ENCODE data around the gene CC2D1A.

CC2D1A gene

DNA sequence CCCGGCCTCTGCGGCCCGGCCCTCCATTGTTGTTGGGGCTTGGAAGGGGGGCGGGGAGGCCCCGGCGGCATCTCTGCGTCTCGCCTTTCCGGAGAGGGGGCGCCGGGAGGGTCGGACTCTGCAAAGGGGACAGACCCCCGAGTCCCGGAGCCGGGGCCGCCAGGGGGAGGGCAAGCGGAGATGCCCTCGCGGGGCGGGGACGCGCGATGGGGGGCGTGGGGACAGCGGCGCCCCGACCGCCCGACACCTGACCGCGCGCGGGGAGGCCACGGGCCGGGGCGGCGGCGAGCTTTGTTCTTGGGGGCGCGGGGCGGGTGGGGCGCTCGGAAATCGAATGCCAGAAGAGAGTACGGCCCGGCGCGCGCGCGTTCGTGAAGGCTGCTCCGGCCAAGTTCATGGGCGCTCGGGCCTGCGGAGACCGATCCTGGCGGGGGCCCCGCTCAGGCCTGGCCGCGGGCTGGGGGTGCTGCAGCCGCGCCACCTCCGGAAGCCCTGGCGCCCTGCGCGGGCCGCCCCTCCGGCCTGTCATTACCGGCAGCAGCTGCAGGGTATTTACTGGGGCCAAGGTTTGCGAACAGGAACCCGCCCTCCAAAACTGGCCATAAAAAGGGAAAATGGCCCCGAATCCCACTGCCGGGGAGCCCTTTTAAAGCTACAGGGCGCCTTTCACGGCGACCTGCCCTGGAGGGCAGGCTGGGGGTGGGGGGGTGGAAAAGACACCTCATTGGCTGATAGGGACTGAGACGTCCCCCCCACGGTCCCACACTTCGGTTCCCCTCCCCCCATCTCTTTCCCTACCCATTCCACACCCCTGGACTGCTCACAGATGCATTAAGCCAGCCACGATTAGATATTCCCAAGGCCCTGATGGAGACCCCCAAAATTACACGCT is 40.2 kb upstream of the CC2D1A start:
- Histone ChIP-seq H4K12ac (ENCODE audit: low read depth, low read length) (peak overlapping the region; percentile 49), H3K14ac (ENCODE audit: low read length) (peak overlapping the region; percentile 18), H3K9ac (ENCODE audit: low read length) (no peak overlapping the region), H2BK5ac (ENCODE audit: low read depth, low read length, poor library complexity) (peak overlapping the region; percentile 25), H3K18ac (ENCODE audit: low read length) (peak overlapping the region; percentile 76), H3K9me3 (ENCODE audit: insufficient read depth, low read depth, low read length) (peaks cover 2% of the 10 kb centered on the region), H3K23ac (ENCODE audit: low read length) (no peak overlapping the region), H4K8ac (ENCODE audit: low read depth, low read length) (peak overlapping the region; percentile 68), H3K79me2 (ENCODE audit: control insufficient read depth, insufficient read depth, low read length, poor library complexity) (peaks cover 8% of the 10 kb centered on the region), H3K36me3 (ENCODE audit: control insufficient read depth in 1 of 2, insufficient read depth in 2 of 2, low read length in 2 of 2) (no peaks in the 10 kb centered on the region), H3K27ac (ENCODE audit: low read depth, low read length) (no peak overlapping the region), H3K4me1 (ENCODE audit: control insufficient read depth in 1 of 2, insufficient read depth in 2 of 2, low read length in 2 of 2) (peaks cover 11 to 12% of the 10 kb centered on the region in 2 experiments), H3K27me3 (ENCODE audit: insufficient read depth, low read length) (peaks cover 6% of the 10 kb centered on the region), H2AK5ac (ENCODE audit: low read length) (no peak overlapping the region), H3K4me3 (ENCODE audit: low read depth, low read length) (peak overlapping the region; percentile 73), H2AFZ (ENCODE audit: insufficient read depth, low read length, poor library complexity) (no peak overlapping the region), H3K79me1 (ENCODE audit: low read length) (peaks cover 9% of the 10 kb centered on the region), H2BK120ac (ENCODE audit: insufficient read depth, low read length, poor library complexity) (peak overlapping the region; percentile 19), H3K4ac (ENCODE audit: low read depth, low read length) (no peak overlapping the region), H4K91ac (ENCODE audit: low read depth, low read length) (peak overlapping the region; percentile 77), H2BK12ac (ENCODE audit: low read length) (no peak overlapping the region), H3K4me2 (ENCODE audit: low read length) (peak overlapping the region; percentile 79)
- WGBS (ENCODE audit: extremely low coverage, insufficient coverage, insufficient read length), result no CpG with 5 or more reads among the region's 82 CpGs
- no peak for DNase-seq

GRCh38 chr19:13866463-13867046 is 39.4 kb upstream of the CC2D1A start:
- H4K12ac ChIP-seq (ENCODE audit: low read depth, low read length), result no peak overlapping the region

GRCh38 chr19:13868663-13869062 is 37.3 kb upstream of the CC2D1A start:
- no peak overlapping the region for H2BK12ac ChIP-seq (ENCODE audit: low read length)
- H3K36me3 ChIP-seq (ENCODE audit: control insufficient read depth in 1 of 2, insufficient read depth in 2 of 2, low read length in 2 of 2), result no peaks in the 10 kb centered on the region
- H2BK5ac ChIP-seq (ENCODE audit: low read depth, low read length, poor library complexity), result no peak overlapping the region
- H3K4me2 ChIP-seq (ENCODE audit: low read length), result no peak overlapping the region
- no peak overlapping the region for H3K18ac ChIP-seq (ENCODE audit: low read length)
- no peak overlapping the region for H2AFZ ChIP-seq (ENCODE audit: insufficient read depth, low read length, poor library complexity)
- H3K27ac ChIP-seq (ENCODE audit: low read depth, low read length), result no peak overlapping the region
- no peak overlapping the region for H2BK120ac ChIP-seq (ENCODE audit: insufficient read depth, low read length, poor library complexity)
- peaks cover 6% of the 10 kb centered on the region for H3K27me3 ChIP-seq (ENCODE audit: insufficient read depth, low read length)
- H2AK5ac ChIP-seq (ENCODE audit: low read length), result no peak overlapping the region
- H3K4me1 ChIP-seq (ENCODE audit: control insufficient read depth in 1 of 2, insufficient read depth in 2 of 2, low read length in 2 of 2), result peaks cover 8 to 15% of the 10 kb centered on the region in 2 experiments
- no peak overlapping the region for H3K23ac ChIP-seq (ENCODE audit: low read length)
- H3K4me3 ChIP-seq (ENCODE audit: low read depth, low read length), result no peak overlapping the region
- H3K9ac ChIP-seq (ENCODE audit: low read length), result no peak overlapping the region
- peaks cover 5% of the 10 kb centered on the region for H3K79me1 ChIP-seq (ENCODE audit: low read length)
- no peak overlapping the region for H4K8ac ChIP-seq (ENCODE audit: low read depth, low read length)
- H4K91ac ChIP-seq (ENCODE audit: low read depth, low read length), result no peak overlapping the region
- no CpG with 5 or more reads among the region's 4 CpGs for WGBS (ENCODE audit: extremely low coverage, insufficient coverage, insufficient read length)
- no peak overlapping the region for H3K14ac ChIP-seq (ENCODE audit: low read length)
- H3K4ac ChIP-seq (ENCODE audit: low read depth, low read length), result no peak overlapping the region
- H4K12ac ChIP-seq (ENCODE audit: low read depth, low read length), result no peak overlapping the region
- DNase-seq, result no peak
- H3K9me3 ChIP-seq (ENCODE audit: insufficient read depth, low read depth, low read length), result peaks cover 2% of the 10 kb centered on the region
- no peaks in the 10 kb centered on the region for H3K79me2 ChIP-seq (ENCODE audit: control insufficient read depth, insufficient read depth, low read length, poor library complexity)

More at GRCh38 chr19:13866463-13867046, 39.4 kb upstream of the CC2D1A start:
- H3K4me2 ChIP-seq (ENCODE audit: low read length), result no peak overlapping the region
- H3K27me3 ChIP-seq (ENCODE audit: insufficient read depth, low read length), result peaks cover 6% of the 10 kb centered on the region
- no peak overlapping the region for H3K4me3 ChIP-seq (ENCODE audit: low read depth, low read length)
- no peak overlapping the region for H2AFZ ChIP-seq (ENCODE audit: insufficient read depth, low read length, poor library complexity)
- H4K8ac ChIP-seq (ENCODE audit: low read depth, low read length), result no peak overlapping the region
- no peak overlapping the region for H3K14ac ChIP-seq (ENCODE audit: low read length)
- H2BK5ac ChIP-seq (ENCODE audit: low read depth, low read length, poor library complexity), result no peak overlapping the region
- no peak overlapping the region for H3K4ac ChIP-seq (ENCODE audit: low read depth, low read length)
- no peak overlapping the region for H2BK120ac ChIP-seq (ENCODE audit: insufficient read depth, low read length, poor library complexity)
- no peak overlapping the region for H4K91ac ChIP-seq (ENCODE audit: low read depth, low read length)
- H3K18ac ChIP-seq (ENCODE audit: low read length), result no peak overlapping the region
- no peak for DNase-seq
- peak overlapping the region; percentile 31 for H2AK5ac ChIP-seq (ENCODE audit: low read length)
- no peaks in the 10 kb centered on the region for H3K36me3 ChIP-seq (ENCODE audit: control insufficient read depth in 1 of 2, insufficient read depth in 2 of 2, low read length in 2 of 2)
- no peak overlapping the region for H3K27ac ChIP-seq (ENCODE audit: low read depth, low read length)
- H3K79me1 ChIP-seq (ENCODE audit: low read length), result peaks cover 6% of the 10 kb centered on the region
- no peak overlapping the region for H2BK12ac ChIP-seq (ENCODE audit: low read length)
- peaks cover 2% of the 10 kb centered on the region for H3K9me3 ChIP-seq (ENCODE audit: insufficient read depth, low read depth, low read length)
- H3K79me2 ChIP-seq (ENCODE audit: control insufficient read depth, insufficient read depth, low read length, poor library complexity), result peaks cover 5% of the 10 kb centered on the region
- peak overlapping the region; percentile 6 for H3K23ac ChIP-seq (ENCODE audit: low read length)
- H3K4me1 ChIP-seq (ENCODE audit: control insufficient read depth in 1 of 2, insufficient read depth in 2 of 2, low read length in 2 of 2), result peaks cover 8 to 15% of the 10 kb centered on the region in 2 experiments
- WGBS (ENCODE audit: extremely low coverage, insufficient coverage, insufficient read length), result no CpG with 5 or more reads among the region's 15 CpGs
- peak overlapping the region; percentile 36 for H3K9ac ChIP-seq (ENCODE audit: low read length)

GRCh38 chr19:13869281-13869680 is 36.7 kb upstream of the CC2D1A start:
- no peaks in the 10 kb centered on the region for H3K79me2 ChIP-seq (ENCODE audit: control insufficient read depth, insufficient read depth, low read length, poor library complexity)
- peaks cover 7% of the 10 kb centered on the region for H3K79me1 ChIP-seq (ENCODE audit: low read length)
- H3K14ac ChIP-seq (ENCODE audit: low read length), result no peak overlapping the region
- H2AFZ ChIP-seq (ENCODE audit: insufficient read depth, low read length, poor library complexity), result no peak overlapping the region
- DNase-seq, result no peak
- H3K4me1 ChIP-seq (ENCODE audit: control insufficient read depth in 1 of 2, insufficient read depth in 2 of 2, low read length in 2 of 2), result peaks cover 14 to 20% of the 10 kb centered on the region in 2 experiments
- H4K8ac ChIP-seq (ENCODE audit: low read depth, low read length), result no peak overlapping the region
- H3K27me3 ChIP-seq (ENCODE audit: insufficient read depth, low read length), result peaks cover 6% of the 10 kb centered on the region
- no peak overlapping the region for H3K18ac ChIP-seq (ENCODE audit: low read length)
- H3K4me2 ChIP-seq (ENCODE audit: low read length), result no peak overlapping the region
- H4K12ac ChIP-seq (ENCODE audit: low read depth, low read length), result no peak overlapping the region
- H4K91ac ChIP-seq (ENCODE audit: low read depth, low read length), result no peak overlapping the region
- H3K23ac ChIP-seq (ENCODE audit: low read length), result no peak overlapping the region
- no peak overlapping the region for H3K4ac ChIP-seq (ENCODE audit: low read depth, low read length)
- WGBS (ENCODE audit: extremely low coverage, insufficient coverage, insufficient read length), result no CpG with 5 or more reads among the region's 13 CpGs
- H2BK12ac ChIP-seq (ENCODE audit: low read length), result no peak overlapping the region
- H2AK5ac ChIP-seq (ENCODE audit: low read length), result no peak overlapping the region
- H3K9me3 ChIP-seq (ENCODE audit: insufficient read depth, low read depth, low read length), result peaks cover 2% of the 10 kb centered on the region
- no peak overlapping the region for H2BK5ac ChIP-seq (ENCODE audit: low read depth, low read length, poor library complexity)
- H2BK120ac ChIP-seq (ENCODE audit: insufficient read depth, low read length, poor library complexity), result no peak overlapping the region
- H3K4me3 ChIP-seq (ENCODE audit: low read depth, low read length), result no peak overlapping the region
- no peak overlapping the region for H3K9ac ChIP-seq (ENCODE audit: low read length)
- H3K27ac ChIP-seq (ENCODE audit: low read depth, low read length), result no peak overlapping the region
- no peaks in the 10 kb centered on the region for H3K36me3 ChIP-seq (ENCODE audit: control insufficient read depth in 1 of 2, insufficient read depth in 2 of 2, low read length in 2 of 2)

Data from trophoblast cell (in vitro differentiated cells and primary cell).